ENCODE results near the gene KCNT2. TPM values are rescaled to one million over a fixed set of nuclear protein-coding genes. Genes with fewer than 3 reads are reported as not detected.
"Not testable (repeated sequence)": the region's sequence is repeated elsewhere in the genome, so short reads cannot be mapped to it uniquely, and the experiment has no call there.

The KCNT2 gene
- total RNA-seq, 1 donor from 2014 or later, result 5.9 TPM

DNA sequence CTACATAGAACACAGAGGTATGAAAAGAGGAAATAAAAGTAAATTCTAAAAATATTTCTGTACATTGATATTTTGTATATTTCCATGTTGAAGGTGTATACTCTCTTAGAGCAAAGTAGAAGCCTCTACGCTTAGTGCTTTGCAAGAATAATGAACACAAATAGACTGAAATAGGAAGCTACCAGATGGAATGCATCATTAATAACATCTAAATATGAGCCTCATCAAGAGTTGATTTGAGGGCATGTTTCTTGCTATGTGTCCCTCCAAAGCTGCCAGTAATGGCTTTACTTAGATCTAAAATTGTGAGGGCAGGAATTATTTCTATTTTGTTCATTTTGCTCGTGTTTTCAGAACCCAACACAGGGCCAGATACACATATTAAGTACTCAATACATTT lies 94.4 kb downstream of the KCNT2 start:
- no peaks in the 10 kb centered on the region for H3K27me3 Mint-ChIP-seq (ENCODE audit: low read depth, unreplicated experiment)
- Histone ChIP-seq H3K4me2 (ENCODE audit: low read length) (no peak overlapping the region), H2AFZ (ENCODE audit: low read depth, low read length) (no peak overlapping the region), H3K9ac (ENCODE audit: low read length) (no peak overlapping the region), H3K36me3 (ENCODE audit: insufficient read depth, low read length) (no peaks in the 10 kb centered on the region), H3K4me3 (ENCODE audit: insufficient read depth, low read depth, low read length) (no peak overlapping the region), H3K79me2 (ENCODE audit: insufficient read depth, low read length) (no peaks in the 10 kb centered on the region), H3K27me3 (ENCODE audit: insufficient read depth, low read length) (no peaks in the 10 kb centered on the region), H3K27ac (ENCODE audit: low read depth, low read length) (no peak overlapping the region), H3K4me1 (ENCODE audit: insufficient read depth, low read length) (no peaks in the 10 kb centered on the region), H4K20me1 (ENCODE audit: insufficient read depth, low read length) (no peaks in the 10 kb centered on the region), H3K9me3 (ENCODE audit: insufficient read depth, low read depth, low read length) (no peaks in the 10 kb centered on the region)
- FAIRE-seq (no peak), DNase-seq (ENCODE audit: low read depth) (no peak)
- peaks cover 1% of the 10 kb centered on the region for H3K9me3 Mint-ChIP-seq (ENCODE audit: unreplicated experiment)
- TF ChIP-seq EZH2 (IDR thresholded peaks at IDR 0.05; ENCODE audit: insufficient read depth, low read length), result no peak
- TF ChIP-seq, protein P1, sequence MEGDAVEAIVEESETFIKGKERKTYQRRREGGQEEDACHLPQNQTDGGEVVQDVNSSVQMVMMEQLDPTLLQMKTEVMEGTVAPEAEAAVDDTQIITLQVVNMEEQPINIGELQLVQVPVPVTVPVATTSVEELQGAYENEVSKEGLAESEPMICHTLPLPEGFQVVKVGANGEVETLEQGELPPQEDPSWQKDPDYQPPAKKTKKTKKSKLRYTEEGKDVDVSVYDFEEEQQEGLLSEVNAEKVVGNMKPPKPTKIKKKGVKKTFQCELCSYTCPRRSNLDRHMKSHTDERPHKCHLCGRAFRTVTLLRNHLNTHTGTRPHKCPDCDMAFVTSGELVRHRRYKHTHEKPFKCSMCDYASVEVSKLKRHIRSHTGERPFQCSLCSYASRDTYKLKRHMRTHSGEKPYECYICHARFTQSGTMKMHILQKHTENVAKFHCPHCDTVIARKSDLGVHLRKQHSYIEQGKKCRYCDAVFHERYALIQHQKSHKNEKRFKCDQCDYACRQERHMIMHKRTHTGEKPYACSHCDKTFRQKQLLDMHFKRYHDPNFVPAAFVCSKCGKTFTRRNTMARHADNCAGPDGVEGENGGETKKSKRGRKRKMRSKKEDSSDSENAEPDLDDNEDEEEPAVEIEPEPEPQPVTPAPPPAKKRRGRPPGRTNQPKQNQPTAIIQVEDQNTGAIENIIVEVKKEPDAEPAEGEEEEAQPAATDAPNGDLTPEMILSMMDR (IDR thresholded peaks at IDR 0.05; ENCODE audit: insufficient read depth, low read depth, low read length), result no peak
- H3K36me3 Mint-ChIP-seq (ENCODE audit: low read depth, unreplicated experiment), result no peaks in the 10 kb centered on the region
- no peak overlapping the region for H3K4me3 Mint-ChIP-seq (ENCODE audit: unreplicated experiment)
- peaks cover 9% of the 10 kb centered on the region for H3K4me1 Mint-ChIP-seq (ENCODE audit: low read depth, unreplicated experiment)
- no peak overlapping the region for H3K27ac Mint-ChIP-seq (ENCODE audit: unreplicated experiment)

DNA sequence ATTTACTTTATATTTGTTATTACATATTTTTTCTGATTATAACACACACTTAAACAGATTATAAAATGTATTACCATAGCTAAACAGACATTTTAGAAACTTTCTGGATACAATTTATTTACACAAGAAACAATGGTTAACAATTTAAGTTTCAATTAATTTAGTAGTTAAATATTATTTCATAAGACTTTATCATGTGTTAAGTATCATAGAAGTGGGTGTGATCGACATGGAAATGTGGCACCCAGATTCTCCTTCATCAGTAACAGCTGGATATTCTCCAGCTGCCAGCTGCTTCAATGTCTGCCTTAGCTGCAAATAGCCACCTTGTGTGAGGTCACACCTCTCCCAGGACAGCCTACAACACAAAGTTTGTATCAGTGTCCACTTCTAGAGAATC lies 97.8 kb downstream of the KCNT2 start:
- Mint-ChIP-seq H3K4me3 (ENCODE audit: unreplicated experiment) (no peak overlapping the region), H3K36me3 (ENCODE audit: low read depth, unreplicated experiment) (no peaks in the 10 kb centered on the region), H3K9me3 (ENCODE audit: unreplicated experiment) (peaks cover 2% of the 10 kb centered on the region), H3K4me1 (ENCODE audit: low read depth, unreplicated experiment) (no peaks in the 10 kb centered on the region), H3K27ac (ENCODE audit: unreplicated experiment) (no peak overlapping the region), H3K27me3 (ENCODE audit: low read depth, unreplicated experiment) (no peaks in the 10 kb centered on the region)
- H3K4me2 ChIP-seq (ENCODE audit: low read length), result no peak overlapping the region
- H4K20me1 ChIP-seq (ENCODE audit: insufficient read depth, low read length), result no peaks in the 10 kb centered on the region
- H3K9me3 ChIP-seq (ENCODE audit: insufficient read depth, low read depth, low read length), result no peaks in the 10 kb centered on the region
- no peak overlapping the region for H2AFZ ChIP-seq (ENCODE audit: low read depth, low read length)
- H3K4me3 ChIP-seq (ENCODE audit: insufficient read depth, low read depth, low read length), result no peak overlapping the region
- H3K9ac ChIP-seq (ENCODE audit: low read length), result no peak overlapping the region
- TF ChIP-seq, protein P1 (IDR thresholded peaks at IDR 0.05; ENCODE audit: insufficient read depth, low read depth, low read length), result no peak
- H3K79me2 ChIP-seq (ENCODE audit: insufficient read depth, low read length), result no peaks in the 10 kb centered on the region
- FAIRE-seq, result no peak
- H3K27ac ChIP-seq (ENCODE audit: low read depth, low read length), result no peak overlapping the region
- no peak for DNase-seq (ENCODE audit: low read depth)
- H3K4me1 ChIP-seq (ENCODE audit: insufficient read depth, low read length), result no peaks in the 10 kb centered on the region
- H3K27me3 ChIP-seq (ENCODE audit: insufficient read depth, low read length), result no peaks in the 10 kb centered on the region
- H3K36me3 ChIP-seq (ENCODE audit: insufficient read depth, low read length), result no peaks in the 10 kb centered on the region

DNA sequence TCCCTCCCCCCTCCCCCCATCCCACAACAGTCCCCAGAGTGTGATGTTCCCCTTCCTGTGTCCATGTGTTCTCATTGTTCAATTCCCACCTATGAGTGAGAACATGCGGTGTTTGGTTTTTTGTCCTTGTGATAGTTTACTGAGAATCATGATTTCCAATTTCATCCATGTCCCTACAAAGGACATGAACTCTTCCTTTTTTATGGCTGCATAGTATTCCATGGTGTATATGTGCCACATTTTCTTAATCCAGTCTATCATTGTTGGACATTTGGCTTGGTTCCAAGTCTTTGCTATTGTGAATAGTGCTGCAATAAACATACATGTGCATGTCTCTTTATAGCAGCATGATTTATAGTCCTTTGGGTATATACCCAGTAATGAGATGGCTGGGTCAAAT lies 104.0 kb downstream of the KCNT2 start:
- not testable (repeated sequence) for H4K20me1 ChIP-seq (ENCODE audit: insufficient read depth, low read length); FAIRE-seq; H3K9me3 Mint-ChIP-seq (ENCODE audit: unreplicated experiment); H3K27ac ChIP-seq (ENCODE audit: low read depth, low read length); H3K79me2 ChIP-seq (ENCODE audit: insufficient read depth, low read length); H3K27me3 ChIP-seq (ENCODE audit: insufficient read depth, low read length); H3K4me1 ChIP-seq (ENCODE audit: insufficient read depth, low read length); DNase-seq (ENCODE audit: low read depth); H3K27ac Mint-ChIP-seq (ENCODE audit: unreplicated experiment); H3K4me3 Mint-ChIP-seq (ENCODE audit: unreplicated experiment); H3K4me3 ChIP-seq (ENCODE audit: insufficient read depth, low read depth, low read length); H3K9ac ChIP-seq (ENCODE audit: low read length); H3K36me3 ChIP-seq (ENCODE audit: insufficient read depth, low read length); H3K27me3 Mint-ChIP-seq (ENCODE audit: low read depth, unreplicated experiment); H3K4me1 Mint-ChIP-seq (ENCODE audit: low read depth, unreplicated experiment); H3K4me2 ChIP-seq (ENCODE audit: low read length); H3K9me3 ChIP-seq (ENCODE audit: insufficient read depth, low read depth, low read length); H2AFZ ChIP-seq (ENCODE audit: low read depth, low read length); H3K36me3 Mint-ChIP-seq (ENCODE audit: low read depth, unreplicated experiment)
